GM12865 (cell line): ENCODE data around the gene SF3A2.

Experiments
- DNase-seq: peaks from one replicate; pipeline ENCODE4 v3.0.0; 2010; ENCODE audit warnings: low read depth
- H3K4me3 ChIP-seq: 2 replicates; pipeline ENCODE4 v1.5.1; 2011; ENCODE audit warnings: mild to moderate bottlenecking, low read depth, low read length, control low read depth
- TF ChIP-seq, protein P1 (sequence below): IDR thresholded peaks from 2 replicates; pipeline ENCODE4 v1.5.1; 2011; ENCODE audit warnings: low read length, control low read depth, low read depth, inconsistent platforms; ENCODE audit not compliant: insufficient read depth; ENCODE audit errors: missing control alignments

Gene SF3A2

GRCh38 chr19:2213799-2214198 is 22.8 kb upstream of the SF3A2 start:
- DNase-seq = no peak
- TF ChIP-seq, protein P1, sequence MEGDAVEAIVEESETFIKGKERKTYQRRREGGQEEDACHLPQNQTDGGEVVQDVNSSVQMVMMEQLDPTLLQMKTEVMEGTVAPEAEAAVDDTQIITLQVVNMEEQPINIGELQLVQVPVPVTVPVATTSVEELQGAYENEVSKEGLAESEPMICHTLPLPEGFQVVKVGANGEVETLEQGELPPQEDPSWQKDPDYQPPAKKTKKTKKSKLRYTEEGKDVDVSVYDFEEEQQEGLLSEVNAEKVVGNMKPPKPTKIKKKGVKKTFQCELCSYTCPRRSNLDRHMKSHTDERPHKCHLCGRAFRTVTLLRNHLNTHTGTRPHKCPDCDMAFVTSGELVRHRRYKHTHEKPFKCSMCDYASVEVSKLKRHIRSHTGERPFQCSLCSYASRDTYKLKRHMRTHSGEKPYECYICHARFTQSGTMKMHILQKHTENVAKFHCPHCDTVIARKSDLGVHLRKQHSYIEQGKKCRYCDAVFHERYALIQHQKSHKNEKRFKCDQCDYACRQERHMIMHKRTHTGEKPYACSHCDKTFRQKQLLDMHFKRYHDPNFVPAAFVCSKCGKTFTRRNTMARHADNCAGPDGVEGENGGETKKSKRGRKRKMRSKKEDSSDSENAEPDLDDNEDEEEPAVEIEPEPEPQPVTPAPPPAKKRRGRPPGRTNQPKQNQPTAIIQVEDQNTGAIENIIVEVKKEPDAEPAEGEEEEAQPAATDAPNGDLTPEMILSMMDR = no peak

GRCh38 chr19:2214251-2214650 is 22.4 kb upstream of the SF3A2 start:
- TF ChIP-seq, protein P1 = no peak
- no peak for DNase-seq
- no peak overlapping the region for H3K4me3 ChIP-seq

More at GRCh38 chr19:2213799-2214198, 22.8 kb upstream of the SF3A2 start:
- no peak overlapping the region for H3K4me3 ChIP-seq

DNA sequence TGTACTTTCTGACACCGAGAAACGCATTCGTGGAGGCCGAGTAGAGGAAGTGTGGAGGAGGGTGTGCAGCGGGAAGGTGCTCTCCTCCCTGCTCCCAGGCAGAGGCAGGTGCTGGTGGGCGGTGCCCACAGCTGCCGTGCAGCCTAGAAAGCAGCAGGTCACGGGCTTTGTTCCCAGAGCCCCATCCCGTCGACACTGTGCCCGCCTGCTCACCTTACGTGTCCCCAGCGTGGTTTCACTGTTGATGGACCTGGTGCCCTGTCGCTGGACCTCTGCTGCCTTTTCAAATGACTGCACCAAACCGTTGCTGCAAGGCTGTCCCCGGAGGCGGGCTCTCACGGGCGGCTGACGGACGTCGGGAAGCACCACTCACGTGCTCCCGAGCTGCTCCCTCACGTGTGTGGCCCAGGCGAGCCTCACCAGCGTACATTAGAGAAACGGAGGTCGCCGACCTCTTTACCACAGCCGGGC is 21.3 kb upstream of the SF3A2 start:
- TF ChIP-seq, protein P1 = no peak
- no peak overlapping the region for H3K4me3 ChIP-seq
- no peak for DNase-seq

DNA sequence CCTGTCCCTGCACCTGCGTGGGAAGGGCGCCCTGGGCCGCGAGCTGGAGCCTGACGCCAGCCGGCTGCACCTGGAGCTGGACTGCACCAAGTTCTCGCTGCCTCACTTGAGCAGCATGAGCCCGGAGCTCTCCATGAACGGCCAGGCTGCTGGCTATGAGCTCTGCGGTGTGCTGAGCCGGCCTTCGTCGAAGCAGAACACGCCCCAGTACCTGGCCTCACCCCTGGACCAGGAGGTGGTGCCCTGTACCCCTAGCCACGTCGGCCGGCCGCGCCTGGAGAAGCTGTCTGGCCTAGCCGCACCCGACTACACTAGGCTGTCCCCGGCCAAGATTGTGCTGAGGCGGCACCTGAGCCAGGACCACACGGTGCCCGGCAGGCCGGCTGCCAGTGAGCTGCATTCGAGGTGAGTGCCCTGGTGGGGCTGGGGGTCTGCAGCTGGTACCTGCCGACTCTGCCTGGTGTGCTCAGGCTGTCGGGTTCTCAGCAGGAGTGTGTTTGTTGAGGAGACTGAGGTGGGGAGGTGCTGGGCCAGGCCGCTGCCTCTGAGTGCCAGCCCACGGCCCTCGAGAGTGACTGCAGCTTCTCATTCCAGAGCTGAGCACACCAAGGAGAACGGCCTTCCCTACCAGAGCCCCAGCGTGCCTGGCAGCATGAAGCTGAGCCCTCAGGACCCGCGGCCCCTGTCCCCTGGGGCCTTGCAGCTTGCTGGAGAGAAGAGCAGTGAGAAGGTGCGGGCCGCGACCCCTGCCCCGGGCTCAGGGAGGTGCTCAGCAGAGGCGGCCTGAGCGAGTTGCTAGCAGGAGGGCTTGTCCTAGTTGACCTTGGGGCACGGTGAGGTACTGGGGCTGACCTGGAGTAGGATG is 20.0 kb upstream of the SF3A2 start:
- no peak overlapping the region for H3K4me3 ChIP-seq
- no peak for DNase-seq
- TF ChIP-seq, protein P1 = no peak

DNA sequence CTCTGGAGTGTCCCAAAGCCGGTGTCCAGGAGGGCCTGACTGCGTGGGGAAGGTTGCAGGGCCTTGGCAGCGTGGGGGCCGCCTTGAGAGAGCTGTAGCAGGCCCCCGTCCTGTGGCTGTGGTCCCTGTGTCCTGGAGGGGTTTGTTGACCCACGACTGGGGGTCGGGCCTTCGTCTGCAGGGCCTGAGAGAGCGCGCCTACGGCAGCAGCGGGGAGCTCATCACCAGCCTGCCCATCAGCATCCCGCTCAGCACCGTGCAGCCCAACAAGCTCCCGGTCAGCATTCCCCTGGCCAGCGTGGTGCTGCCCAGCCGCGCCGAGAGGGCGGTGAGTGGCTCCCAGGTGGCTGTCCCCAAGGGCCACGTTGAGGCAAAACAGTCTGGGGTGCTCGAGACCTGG is 19.0 kb upstream of the SF3A2 start:
- no peak for DNase-seq
- H3K4me3 ChIP-seq = no peak overlapping the region
- TF ChIP-seq, protein P1 = no peak

DNA sequence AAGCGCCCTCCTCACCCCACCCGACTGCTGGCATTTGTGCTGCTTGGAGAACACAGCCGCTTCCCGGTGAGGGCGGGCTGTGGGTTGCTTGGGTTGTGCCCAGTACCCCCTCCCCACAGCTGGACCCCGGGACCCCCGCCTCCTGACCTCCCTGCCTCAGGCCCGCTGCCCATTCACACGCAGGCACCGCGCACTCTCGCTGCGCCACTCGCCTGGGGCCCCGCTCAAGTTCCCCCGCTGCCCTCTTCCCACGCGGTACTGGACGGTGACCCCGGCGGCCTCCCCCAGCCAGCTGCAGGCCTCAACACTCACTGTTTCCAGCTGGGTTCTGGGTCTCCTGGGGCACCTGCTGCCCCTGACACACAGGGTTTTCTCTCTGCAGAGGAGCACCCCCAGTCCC is 16.9 kb upstream of the SF3A2 start:
- TF ChIP-seq, protein P1 = no peak
- no peak for DNase-seq
- no peak overlapping the region for H3K4me3 ChIP-seq
